SU-DHL-6 (cell line): Measurements from ENCODE around the gene DNAJC24.

Source experiments
- H2AFZ ChIP-seq: fragments of 200-600 bp; sonication (generic); 2 replicates; pipeline ENCODE4 v1.6.1; 2014; ENCODE audit warnings: low read depth, mild to moderate bottlenecking, moderate library complexity, mixed read lengths, antibody characterized with exemption, low read length; ENCODE audit not compliant: severe bottlenecking
- H3F3A ChIP-seq: fragments of 200-600 bp; shearing (Covaris generic); 2 replicates; pipeline ENCODE4 v1.6.0; 2016; ENCODE audit warnings: antibody characterized with exemption, mild to moderate bottlenecking; ENCODE audit not compliant: insufficient read depth
- H3K27ac ChIP-seq: fragments of 200-600 bp; sonication (generic); 2 replicates; pipeline ENCODE4 v1.5.1; 2016; ENCODE audit warnings: low read depth, mild to moderate bottlenecking, low read length, moderate library complexity, mixed read lengths
- H3K27me3 ChIP-seq: fragments of 200-600 bp; sonication (generic), shearing (Covaris generic); 2 replicates; pipeline ENCODE4 v1.6.0; 2014; ENCODE audit warnings: mild to moderate bottlenecking, low read length
- H3K36me3 ChIP-seq: fragments of 200-600 bp; sonication (generic); 2 replicates; pipeline ENCODE4 v1.6.1; 2014; ENCODE audit warnings: mild to moderate bottlenecking, low read length, mixed read lengths
- H3K4me2 ChIP-seq: fragments of 300-600, 200-600 bp; shearing (Covaris generic), sonication (generic); 2 replicates; pipeline ENCODE4 v1.6.0; 2014; ENCODE audit warnings: low read length, low read depth, mild to moderate bottlenecking; ENCODE audit not compliant: poor library complexity, severe bottlenecking
- H3K4me3 ChIP-seq: fragments of 200-600 bp; sonication (generic); 2 replicates; pipeline ENCODE4 v1.5.1; 2014; ENCODE audit warnings: antibody characterized with exemption, low read length, mild to moderate bottlenecking, mixed read lengths; ENCODE audit not compliant: insufficient read depth, poor library complexity, severe bottlenecking
- H3K79me2 ChIP-seq: fragments of 200-600 bp; sonication (generic); 2 replicates; pipeline ENCODE4 v1.6.1; 2014; ENCODE audit warnings: mild to moderate bottlenecking, low read length, moderate library complexity; ENCODE audit not compliant: insufficient read depth
- H3K9ac ChIP-seq: fragments of 200-600 bp; sonication (generic); 2 replicates; pipeline ENCODE4 v1.7.0; 2014; ENCODE audit warnings: mild to moderate bottlenecking, low read length
- H3K9me2 ChIP-seq: fragments of 200-600 bp; sonication (generic); replicated peaks from 2 replicates; pipeline ENCODE4 v1.6.1; 2014; ENCODE audit warnings: low read length; ENCODE audit not compliant: insufficient read depth
- H3K9me3 ChIP-seq: fragments of 200-600 bp; sonication (generic); 2 replicates; pipeline ENCODE4 v1.6.1; 2014; ENCODE audit warnings: low read length, mixed read lengths; ENCODE audit not compliant: insufficient read depth
- H4K20me1 ChIP-seq: fragments of 200-600 bp; sonication (generic); 2 replicates; pipeline ENCODE4 v1.6.1; 2014; ENCODE audit warnings: low read depth, mild to moderate bottlenecking, antibody characterized with exemption, low read length, moderate library complexity, mixed read lengths
- EZH2phosphoT487 ChIP-seq: fragments of 200-600 bp; sonication (generic), shearing (Covaris generic); conservative IDR thresholded peaks from 2 replicates; pipeline ENCODE4 v1.6.1; 2018; ENCODE audit warnings: mild to moderate bottlenecking, antibody characterized with exemption, low read length, moderate library complexity, mixed read lengths
- TF ChIP-seq, protein P1 (sequence below): fragments of 200-600 bp; sonication (generic); IDR thresholded peaks from one replicate; pipeline ENCODE4 v1.5.1; 2017; ENCODE audit warnings: antibody characterized with exemption, mild to moderate bottlenecking, low read length, moderate library complexity; ENCODE audit not compliant: insufficient read depth, poor library complexity, severe bottlenecking

DNAJC24 gene

DNA sequence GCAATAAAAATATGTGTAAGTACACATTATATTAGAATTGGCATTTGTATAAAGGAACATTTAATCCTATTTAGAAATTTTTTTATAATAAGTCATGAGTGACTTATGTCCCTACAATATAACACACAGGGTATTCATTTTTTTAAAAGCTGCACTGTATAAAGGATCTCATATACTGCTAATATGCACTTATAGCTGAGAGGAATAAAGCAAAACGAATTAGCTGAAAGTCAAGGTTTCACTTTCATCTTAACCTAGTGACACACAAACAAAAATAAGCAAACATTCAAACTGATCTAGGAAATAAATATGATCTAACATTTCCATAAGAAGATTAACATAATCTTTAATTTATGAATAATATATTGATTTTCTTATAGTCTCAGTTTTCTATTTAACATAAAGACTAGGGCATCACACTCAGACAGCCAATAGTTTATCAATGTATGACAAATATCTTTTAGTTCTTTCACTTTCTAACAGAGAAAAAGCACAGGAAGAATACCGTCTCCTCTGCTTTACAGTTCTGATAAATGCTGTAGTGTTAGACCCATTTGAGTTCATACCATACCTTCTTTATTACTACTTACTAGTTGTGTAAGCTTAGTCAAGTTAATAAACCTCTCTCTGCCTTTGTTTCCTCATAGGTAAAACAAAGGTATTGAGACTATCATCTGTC lies 43.1 kb upstream of the DNAJC24 start:
- H3K9me3 ChIP-seq: no peaks in the 10 kb centered on the region
- H3K4me2 ChIP-seq: no peak overlapping the region
- no peaks in the 10 kb centered on the region for H3K36me3 ChIP-seq
- H3K9ac ChIP-seq: no peak overlapping the region
- no peak overlapping the region for H3K4me3 ChIP-seq
- no peaks in the 10 kb centered on the region for H3K27me3 ChIP-seq
- no peaks in the 10 kb centered on the region for H4K20me1 ChIP-seq
- H3F3A ChIP-seq: no peaks in the 10 kb centered on the region
- H3K9me2 ChIP-seq: no peaks in the 10 kb centered on the region
- no peak overlapping the region for H2AFZ ChIP-seq
- no peak for TF ChIP-seq EZH2phosphoT487
- TF ChIP-seq, protein P1, sequence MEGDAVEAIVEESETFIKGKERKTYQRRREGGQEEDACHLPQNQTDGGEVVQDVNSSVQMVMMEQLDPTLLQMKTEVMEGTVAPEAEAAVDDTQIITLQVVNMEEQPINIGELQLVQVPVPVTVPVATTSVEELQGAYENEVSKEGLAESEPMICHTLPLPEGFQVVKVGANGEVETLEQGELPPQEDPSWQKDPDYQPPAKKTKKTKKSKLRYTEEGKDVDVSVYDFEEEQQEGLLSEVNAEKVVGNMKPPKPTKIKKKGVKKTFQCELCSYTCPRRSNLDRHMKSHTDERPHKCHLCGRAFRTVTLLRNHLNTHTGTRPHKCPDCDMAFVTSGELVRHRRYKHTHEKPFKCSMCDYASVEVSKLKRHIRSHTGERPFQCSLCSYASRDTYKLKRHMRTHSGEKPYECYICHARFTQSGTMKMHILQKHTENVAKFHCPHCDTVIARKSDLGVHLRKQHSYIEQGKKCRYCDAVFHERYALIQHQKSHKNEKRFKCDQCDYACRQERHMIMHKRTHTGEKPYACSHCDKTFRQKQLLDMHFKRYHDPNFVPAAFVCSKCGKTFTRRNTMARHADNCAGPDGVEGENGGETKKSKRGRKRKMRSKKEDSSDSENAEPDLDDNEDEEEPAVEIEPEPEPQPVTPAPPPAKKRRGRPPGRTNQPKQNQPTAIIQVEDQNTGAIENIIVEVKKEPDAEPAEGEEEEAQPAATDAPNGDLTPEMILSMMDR: no peak
- H3K79me2 ChIP-seq: no peaks in the 10 kb centered on the region
- H3K27ac ChIP-seq: no peak overlapping the region

DNA sequence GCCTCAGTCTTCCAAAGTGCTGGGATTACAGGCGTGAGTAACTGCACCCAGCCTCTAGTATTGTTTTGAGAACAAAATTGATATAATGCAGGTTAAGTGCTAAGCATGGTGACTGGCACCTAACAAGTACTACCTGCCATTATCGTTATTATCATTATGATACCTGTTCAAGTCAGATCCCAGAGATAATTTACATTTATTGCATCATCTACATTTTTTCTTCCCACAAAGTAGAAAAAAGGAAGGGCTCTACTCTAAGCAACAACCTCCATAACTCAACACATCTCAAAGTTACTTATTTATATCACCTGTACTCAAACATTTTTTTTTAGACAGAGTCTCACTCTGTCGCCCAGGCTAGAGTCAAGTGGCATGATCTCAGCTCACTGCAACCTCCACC lies 42.2 kb upstream of the DNAJC24 start:
- Histone ChIP-seq H3K9me3 (no peaks in the 10 kb centered on the region), H4K20me1 (no peaks in the 10 kb centered on the region), H3K36me3 (no peaks in the 10 kb centered on the region), H3K4me3 (no peak overlapping the region), H3K9me2 (no peaks in the 10 kb centered on the region), H3K4me2 (no peak overlapping the region), H3K79me2 (no peaks in the 10 kb centered on the region), H3K9ac (no peak overlapping the region), H3F3A (no peaks in the 10 kb centered on the region), H2AFZ (no peak overlapping the region), H3K27me3 (no peaks in the 10 kb centered on the region), H3K27ac (no peak overlapping the region)
- TF ChIP-seq EZH2phosphoT487: no peak
- TF ChIP-seq, protein P1: no peak

DNA sequence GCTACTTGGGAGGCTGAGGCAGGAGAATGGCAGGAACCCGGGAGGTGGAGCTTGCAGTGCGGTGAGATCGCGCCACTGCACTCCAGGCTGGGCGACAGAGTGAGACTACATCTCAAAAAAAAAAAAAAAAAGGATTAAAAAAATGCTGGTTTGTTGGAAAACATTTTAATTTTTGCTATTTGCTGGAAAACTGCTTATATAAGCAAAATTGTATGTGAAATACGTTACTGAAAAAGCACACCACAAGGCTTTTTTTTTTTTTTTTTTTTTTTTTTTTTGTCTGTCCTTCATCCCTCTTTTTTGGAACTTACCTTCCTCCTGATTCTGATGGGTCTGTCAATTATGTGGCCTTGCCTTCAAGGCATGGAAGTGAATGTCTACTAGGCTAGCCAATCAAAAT lies 41.0 kb upstream of the DNAJC24 start:
- TF ChIP-seq, protein P1: no peak
- TF ChIP-seq EZH2phosphoT487: no peak
- H3K27me3 ChIP-seq: no peaks in the 10 kb centered on the region

DNA sequence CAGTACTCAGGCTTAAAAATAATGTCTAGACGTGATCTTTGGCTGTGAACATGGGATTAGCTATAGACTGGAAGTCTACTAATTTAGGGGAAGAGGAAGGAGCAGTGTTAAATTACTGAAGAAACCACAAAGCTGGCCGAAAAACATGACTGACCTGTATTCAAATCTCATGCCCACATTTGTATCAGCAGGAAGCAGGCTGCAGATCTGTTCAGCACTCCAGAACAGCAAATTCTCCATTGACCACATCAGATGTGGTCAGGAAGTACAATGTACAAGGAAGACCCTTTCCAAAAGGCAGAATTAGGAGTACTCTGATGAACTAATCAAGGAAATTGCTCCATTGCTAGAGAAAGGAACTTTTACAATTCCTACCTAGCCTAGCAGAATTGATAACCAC lies 31.9 kb upstream of the DNAJC24 start:
- Histone ChIP-seq H3K79me2 (no peaks in the 10 kb centered on the region), H3K36me3 (no peaks in the 10 kb centered on the region), H3K9me2 (no peaks in the 10 kb centered on the region), H2AFZ (no peak overlapping the region), H3K9ac (no peak overlapping the region), H3K4me3 (no peak overlapping the region), H3K9me3 (no peaks in the 10 kb centered on the region), H3K27me3 (no peaks in the 10 kb centered on the region), H3F3A (no peaks in the 10 kb centered on the region), H3K4me2 (no peak overlapping the region), H3K27ac (no peak overlapping the region), H4K20me1 (no peaks in the 10 kb centered on the region)
- TF ChIP-seq, protein P1: no peak

More for the DNA sequence above, 41.0 kb upstream of the DNAJC24 start:
- Histone ChIP-seq H2AFZ (no peak overlapping the region), H3K27ac (no peak overlapping the region), H4K20me1 (no peaks in the 10 kb centered on the region), H3K4me3 (no peak overlapping the region), H3K4me2 (no peak overlapping the region), H3K9me3 (no peaks in the 10 kb centered on the region), H3K79me2 (no peaks in the 10 kb centered on the region), H3K9ac (no peak overlapping the region), H3K36me3 (no peaks in the 10 kb centered on the region), H3F3A (no peaks in the 10 kb centered on the region), H3K9me2 (no peaks in the 10 kb centered on the region)
